ENCODE measurements around the gene TMEM109. TPM values are rescaled to one million over a fixed set of nuclear protein-coding genes. Genes with fewer than 3 reads are reported as not detected.

The TMEM109 gene
- polyA plus RNA-seq, 2 of the 4 experiments (the other 2 are of a cell fraction): 40.9 to 93.0 TPM

DNA sequence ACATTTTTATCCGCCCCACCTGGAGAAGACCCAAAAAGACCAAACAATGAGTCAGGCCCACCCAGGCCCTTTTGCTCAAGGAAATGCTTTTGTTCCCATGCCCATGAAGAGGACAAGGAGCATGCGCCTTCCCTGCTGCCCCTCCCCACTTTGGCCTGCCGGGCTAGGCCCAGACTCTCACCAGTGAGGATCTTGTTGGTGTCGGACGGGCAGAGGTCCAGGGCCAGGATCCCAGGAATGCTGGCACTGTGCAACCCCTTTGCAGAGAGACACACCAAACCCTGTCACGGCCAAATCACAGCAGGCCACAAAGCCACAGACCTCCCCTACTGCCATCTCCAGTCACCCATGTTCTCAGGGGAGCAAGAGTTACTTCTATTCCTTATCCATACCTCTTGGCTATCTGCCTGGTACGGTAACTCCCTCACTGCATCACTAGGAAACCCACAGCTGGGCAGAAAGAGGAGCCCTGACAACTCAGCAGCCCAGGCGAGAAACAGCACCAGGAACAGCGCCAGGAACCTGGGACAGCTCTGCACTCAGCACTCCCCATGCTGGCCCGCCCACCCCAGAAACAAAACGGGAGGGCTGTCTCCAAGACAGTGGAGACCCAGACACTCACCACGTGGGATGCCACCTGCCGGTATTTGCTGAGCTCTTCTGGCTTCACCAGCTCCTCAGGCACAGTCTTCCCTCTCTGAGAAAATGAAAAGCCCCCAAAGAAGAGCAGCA is 13.1 kb upstream of the TMEM109 start:
- no peak overlapping the region for H3K4me3 ChIP-seq
- no peaks in the 10 kb centered on the region for H3K9me3 ChIP-seq
- CTCF ChIA-PET: interaction anchor here (1.2 to 12.7 kb wide), 12 partner anchors 8 to 228 kb away, joined by 3 to 153 read pairs (median 12); partner anchors contain the start of genes PTGDR2 and TMEM109
- WGBS (ENCODE audit: missing lambda C conversion rate): 88% methylated on average over 10 of the region's 13 CpGs
- no peak for ATAC-seq
- H3K4me2 ChIP-seq: no peak overlapping the region
- POLR2A ChIA-PET: no interaction called here
- no peak for FAIRE-seq
- DNase-seq (ENCODE audit: low read depth in 1 of 2, low spot score in 1 of 2): no peak
- H3K4me1 ChIP-seq: peaks cover 16% of the 10 kb centered on the region
- H3K27ac ChIP-seq: no peak overlapping the region
- TF ChIP-seq, protein P1, sequence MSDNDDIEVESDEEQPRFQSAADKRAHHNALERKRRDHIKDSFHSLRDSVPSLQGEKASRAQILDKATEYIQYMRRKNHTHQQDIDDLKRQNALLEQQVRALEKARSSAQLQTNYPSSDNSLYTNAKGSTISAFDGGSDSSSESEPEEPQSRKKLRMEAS (IDR thresholded peaks at IDR 0.05): no peak
- no peak for TF ChIP-seq RCOR1 (IDR thresholded peaks at IDR 0.05; ENCODE audit: low read depth, low read length)
- TF ChIP-seq PHF8 (IDR thresholded peaks at IDR 0.05; ENCODE audit: borderline replicate concordance, low read depth): no peak
- TF ChIP-seq, protein P2, sequence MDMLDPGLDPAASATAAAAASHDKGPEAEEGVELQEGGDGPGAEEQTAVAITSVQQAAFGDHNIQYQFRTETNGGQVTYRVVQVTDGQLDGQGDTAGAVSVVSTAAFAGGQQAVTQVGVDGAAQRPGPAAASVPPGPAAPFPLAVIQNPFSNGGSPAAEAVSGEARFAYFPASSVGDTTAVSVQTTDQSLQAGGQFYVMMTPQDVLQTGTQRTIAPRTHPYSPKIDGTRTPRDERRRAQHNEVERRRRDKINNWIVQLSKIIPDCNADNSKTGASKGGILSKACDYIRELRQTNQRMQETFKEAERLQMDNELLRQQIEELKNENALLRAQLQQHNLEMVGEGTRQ (IDR thresholded peaks at IDR 0.05): no peak
- no peak for TF ChIP-seq FOXS1 (CRISPR knock-in tag; IDR thresholded peaks at IDR 0.05)
- TF ChIP-seq CEBPB (IDR thresholded peaks at IDR 0.05): no peak
- TF ChIP-seq, protein P3, sequence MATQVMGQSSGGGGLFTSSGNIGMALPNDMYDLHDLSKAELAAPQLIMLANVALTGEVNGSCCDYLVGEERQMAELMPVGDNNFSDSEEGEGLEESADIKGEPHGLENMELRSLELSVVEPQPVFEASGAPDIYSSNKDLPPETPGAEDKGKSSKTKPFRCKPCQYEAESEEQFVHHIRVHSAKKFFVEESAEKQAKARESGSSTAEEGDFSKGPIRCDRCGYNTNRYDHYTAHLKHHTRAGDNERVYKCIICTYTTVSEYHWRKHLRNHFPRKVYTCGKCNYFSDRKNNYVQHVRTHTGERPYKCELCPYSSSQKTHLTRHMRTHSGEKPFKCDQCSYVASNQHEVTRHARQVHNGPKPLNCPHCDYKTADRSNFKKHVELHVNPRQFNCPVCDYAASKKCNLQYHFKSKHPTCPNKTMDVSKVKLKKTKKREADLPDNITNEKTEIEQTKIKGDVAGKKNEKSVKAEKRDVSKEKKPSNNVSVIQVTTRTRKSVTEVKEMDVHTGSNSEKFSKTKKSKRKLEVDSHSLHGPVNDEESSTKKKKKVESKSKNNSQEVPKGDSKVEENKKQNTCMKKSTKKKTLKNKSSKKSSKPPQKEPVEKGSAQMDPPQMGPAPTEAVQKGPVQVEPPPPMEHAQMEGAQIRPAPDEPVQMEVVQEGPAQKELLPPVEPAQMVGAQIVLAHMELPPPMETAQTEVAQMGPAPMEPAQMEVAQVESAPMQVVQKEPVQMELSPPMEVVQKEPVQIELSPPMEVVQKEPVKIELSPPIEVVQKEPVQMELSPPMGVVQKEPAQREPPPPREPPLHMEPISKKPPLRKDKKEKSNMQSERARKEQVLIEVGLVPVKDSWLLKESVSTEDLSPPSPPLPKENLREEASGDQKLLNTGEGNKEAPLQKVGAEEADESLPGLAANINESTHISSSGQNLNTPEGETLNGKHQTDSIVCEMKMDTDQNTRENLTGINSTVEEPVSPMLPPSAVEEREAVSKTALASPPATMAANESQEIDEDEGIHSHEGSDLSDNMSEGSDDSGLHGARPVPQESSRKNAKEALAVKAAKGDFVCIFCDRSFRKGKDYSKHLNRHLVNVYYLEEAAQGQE (IDR thresholded peaks at IDR 0.05): no peak
- no peak for TF ChIP-seq JUNB (IDR thresholded peaks at IDR 0.05)
- no peak for TF ChIP-seq TFCP2L1 (CRISPR knock-in tag; IDR thresholded peaks at IDR 0.05)
- no peak for TF ChIP-seq SMC3 (IDR thresholded peaks at IDR 0.05)
- TF ChIP-seq, protein P4, sequence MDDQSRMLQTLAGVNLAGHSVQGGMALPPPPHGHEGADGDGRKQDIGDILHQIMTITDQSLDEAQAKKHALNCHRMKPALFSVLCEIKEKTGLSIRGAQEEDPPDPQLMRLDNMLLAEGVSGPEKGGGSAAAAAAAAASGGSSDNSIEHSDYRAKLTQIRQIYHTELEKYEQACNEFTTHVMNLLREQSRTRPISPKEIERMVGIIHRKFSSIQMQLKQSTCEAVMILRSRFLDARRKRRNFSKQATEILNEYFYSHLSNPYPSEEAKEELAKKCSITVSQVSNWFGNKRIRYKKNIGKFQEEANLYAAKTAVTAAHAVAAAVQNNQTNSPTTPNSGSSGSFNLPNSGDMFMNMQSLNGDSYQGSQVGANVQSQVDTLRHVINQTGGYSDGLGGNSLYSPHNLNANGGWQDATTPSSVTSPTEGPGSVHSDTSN (IDR thresholded peaks at IDR 0.05): no peak
- TF ChIP-seq MAFK (IDR thresholded peaks at IDR 0.05; ENCODE audit: partially characterized antibody): no peak

DNA sequence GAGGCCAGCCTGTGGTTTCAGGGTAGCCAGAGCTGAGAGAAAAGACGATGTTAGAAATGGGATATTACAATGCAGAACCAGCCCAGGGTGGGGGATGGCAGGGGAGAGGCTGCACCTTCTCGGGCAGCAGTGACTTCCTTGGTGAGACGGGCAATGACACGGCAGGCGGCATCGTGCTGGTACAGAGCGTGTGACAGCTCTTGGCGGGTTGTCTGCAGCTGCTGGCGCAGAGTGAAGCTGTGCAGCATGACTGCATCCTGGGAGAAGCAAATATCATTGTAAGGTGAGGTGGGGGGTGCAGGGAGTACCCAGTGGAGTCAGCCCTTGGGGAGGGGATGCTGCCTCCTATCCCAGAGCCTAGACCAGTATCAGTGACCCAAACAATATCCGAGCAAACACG is 11.3 kb upstream of the TMEM109 start:
- Histone ChIP-seq H3K4me1 (peaks cover 16% of the 10 kb centered on the region), H3K9me3 (no peaks in the 10 kb centered on the region), H3K27ac (no peak overlapping the region), H3K4me2 (no peak overlapping the region), H3K4me3 (no peak overlapping the region)
- ChIA-PET CTCF (interaction anchor here (1.3 to 12.7 kb wide), 7 partner anchors 8 to 232 kb away, joined by 3 to 153 read pairs (median 7); partner anchors contain the start of gene TMEM109), POLR2A (no interaction called here)
- ATAC-seq (no peak), DNase-seq (ENCODE audit: low read depth in 1 of 2, low spot score in 1 of 2) (no peak), FAIRE-seq (no peak)
- WGBS (ENCODE audit: missing lambda C conversion rate): 95% methylated on average over 11 of the region's 11 CpGs
- TF ChIP-seq, protein P5, sequence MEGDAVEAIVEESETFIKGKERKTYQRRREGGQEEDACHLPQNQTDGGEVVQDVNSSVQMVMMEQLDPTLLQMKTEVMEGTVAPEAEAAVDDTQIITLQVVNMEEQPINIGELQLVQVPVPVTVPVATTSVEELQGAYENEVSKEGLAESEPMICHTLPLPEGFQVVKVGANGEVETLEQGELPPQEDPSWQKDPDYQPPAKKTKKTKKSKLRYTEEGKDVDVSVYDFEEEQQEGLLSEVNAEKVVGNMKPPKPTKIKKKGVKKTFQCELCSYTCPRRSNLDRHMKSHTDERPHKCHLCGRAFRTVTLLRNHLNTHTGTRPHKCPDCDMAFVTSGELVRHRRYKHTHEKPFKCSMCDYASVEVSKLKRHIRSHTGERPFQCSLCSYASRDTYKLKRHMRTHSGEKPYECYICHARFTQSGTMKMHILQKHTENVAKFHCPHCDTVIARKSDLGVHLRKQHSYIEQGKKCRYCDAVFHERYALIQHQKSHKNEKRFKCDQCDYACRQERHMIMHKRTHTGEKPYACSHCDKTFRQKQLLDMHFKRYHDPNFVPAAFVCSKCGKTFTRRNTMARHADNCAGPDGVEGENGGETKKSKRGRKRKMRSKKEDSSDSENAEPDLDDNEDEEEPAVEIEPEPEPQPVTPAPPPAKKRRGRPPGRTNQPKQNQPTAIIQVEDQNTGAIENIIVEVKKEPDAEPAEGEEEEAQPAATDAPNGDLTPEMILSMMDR (IDR thresholded peaks at IDR 0.05): no peak
- TF ChIP-seq EHF (CRISPR knock-in tag; IDR thresholded peaks at IDR 0.05): no peak
- TF ChIP-seq, protein P6, sequence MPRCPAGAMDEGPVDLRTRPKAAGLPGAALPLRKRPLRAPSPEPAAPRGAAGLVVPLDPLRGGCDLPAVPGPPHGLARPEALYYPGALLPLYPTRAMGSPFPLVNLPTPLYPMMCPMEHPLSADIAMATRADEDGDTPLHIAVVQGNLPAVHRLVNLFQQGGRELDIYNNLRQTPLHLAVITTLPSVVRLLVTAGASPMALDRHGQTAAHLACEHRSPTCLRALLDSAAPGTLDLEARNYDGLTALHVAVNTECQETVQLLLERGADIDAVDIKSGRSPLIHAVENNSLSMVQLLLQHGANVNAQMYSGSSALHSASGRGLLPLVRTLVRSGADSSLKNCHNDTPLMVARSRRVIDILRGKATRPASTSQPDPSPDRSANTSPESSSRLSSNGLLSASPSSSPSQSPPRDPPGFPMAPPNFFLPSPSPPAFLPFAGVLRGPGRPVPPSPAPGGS (IDR thresholded peaks at IDR 0.05): no peak
- no peak for TF ChIP-seq BHLHE40 (IDR thresholded peaks at IDR 0.05; ENCODE audit: low read depth, low read length)
- TF ChIP-seq ESRRA (IDR thresholded peaks at IDR 0.05; ENCODE audit: borderline replicate concordance, low read length): no peak
- TF ChIP-seq ZC3H11A (IDR thresholded peaks at IDR 0.05): no peak
- TF ChIP-seq CEBPB (IDR thresholded peaks at IDR 0.05): no peak
- no peak for TF ChIP-seq CBX2 (IDR thresholded peaks at IDR 0.05; ENCODE audit: borderline replicate concordance, low read depth)
- no peak for TF ChIP-seq FOSB (CRISPR knock-in tag; IDR thresholded peaks at IDR 0.05)
- no peak for TF ChIP-seq SREBF2 (IDR thresholded peaks at IDR 0.05)
- TF ChIP-seq, protein P7, sequence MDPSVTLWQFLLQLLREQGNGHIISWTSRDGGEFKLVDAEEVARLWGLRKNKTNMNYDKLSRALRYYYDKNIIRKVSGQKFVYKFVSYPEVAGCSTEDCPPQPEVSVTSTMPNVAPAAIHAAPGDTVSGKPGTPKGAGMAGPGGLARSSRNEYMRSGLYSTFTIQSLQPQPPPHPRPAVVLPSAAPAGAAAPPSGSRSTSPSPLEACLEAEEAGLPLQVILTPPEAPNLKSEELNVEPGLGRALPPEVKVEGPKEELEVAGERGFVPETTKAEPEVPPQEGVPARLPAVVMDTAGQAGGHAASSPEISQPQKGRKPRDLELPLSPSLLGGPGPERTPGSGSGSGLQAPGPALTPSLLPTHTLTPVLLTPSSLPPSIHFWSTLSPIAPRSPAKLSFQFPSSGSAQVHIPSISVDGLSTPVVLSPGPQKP (IDR thresholded peaks at IDR 0.05; ENCODE audit: low read depth, low read length): no peak
- no peak for TF ChIP-seq RARB (CRISPR knock-in tag; IDR thresholded peaks at IDR 0.05)
- TF ChIP-seq, protein P2 (IDR thresholded peaks at IDR 0.05): no peak
- TF ChIP-seq EP300 (IDR thresholded peaks at IDR 0.05): no peak
- no peak for TF ChIP-seq CHD2 (IDR thresholded peaks at IDR 0.05; ENCODE audit: low read length, partially characterized antibody)
- TF ChIP-seq KDM1A (IDR thresholded peaks at IDR 0.05; ENCODE audit: low read depth): no peak
